AG04450 (cell line): ENCODE data around the gene C4B. TPM values are rescaled to one million over a fixed set of nuclear protein-coding genes. Genes with fewer than 3 reads are reported as not detected.
"Not testable (repeated sequence)": the region's sequence is repeated elsewhere in the genome, so short reads cannot be mapped to it uniquely, and the experiment has no call there.

Source experiments
- CTCF ChIA-PET: fragments of 300-600, 350-600 bp; formaldehyde crosslinking; extraction: SDS; loops from one replicate; lab custom pipeline; 2022; ENCODE audit warnings: antibody characterized with exemption, inconsistent platforms; lab: Charles Lee
- POLR2A ChIA-PET: fragments of 350-600 bp; formaldehyde crosslinking; extraction: SDS; loops from one replicate; lab custom pipeline; 2021; ENCODE audit warnings: antibody characterized with exemption, inconsistent platforms; lab: Yijun Ruan, JAX
- DNase-seq: peaks from one replicate; pipeline ENCODE4 v3.0.0-alpha.2; 2011; ENCODE audit warnings: low read depth, low spot score
- H3K27ac ChIP-seq: one replicate; pipeline ENCODE4 v1.5.1; 2012; ENCODE audit warnings: low read depth, low read length, control low read depth
- H3K27me3 ChIP-seq: one replicate; pipeline ENCODE4 v1.6.0; 2012; ENCODE audit warnings: low read length; ENCODE audit not compliant: control insufficient read depth, insufficient read depth
- H3K4me3 ChIP-seq: 2 replicates; pipeline ENCODE4 v1.5.1; 2011; ENCODE audit warnings: mild to moderate bottlenecking, low read depth, low read length, control low read depth
- H3K9me3 ChIP-seq: 2 replicates; pipeline ENCODE4 v1.5.1; 2012; ENCODE audit warnings: low read length; ENCODE audit not compliant: control insufficient read depth, insufficient read depth
- polyA plus RNA-seq: library from polyadenylated mRNA; depleted of rRNA; stranded (reverse); fragments of >200 nt; gene quantifications from 2 replicates; pipeline ENCODE4 v1.2.3, GENCODE V29; 2011
- TF ChIP-seq, protein P1 (sequence below): IDR thresholded peaks from 2 replicates; pipeline ENCODE4 v1.5.1; 2011; ENCODE audit warnings: low read depth, low read length, control low read depth, inconsistent platforms

The C4B gene
- polyA plus RNA-seq, 1 experiment: 5.8 TPM

DNA sequence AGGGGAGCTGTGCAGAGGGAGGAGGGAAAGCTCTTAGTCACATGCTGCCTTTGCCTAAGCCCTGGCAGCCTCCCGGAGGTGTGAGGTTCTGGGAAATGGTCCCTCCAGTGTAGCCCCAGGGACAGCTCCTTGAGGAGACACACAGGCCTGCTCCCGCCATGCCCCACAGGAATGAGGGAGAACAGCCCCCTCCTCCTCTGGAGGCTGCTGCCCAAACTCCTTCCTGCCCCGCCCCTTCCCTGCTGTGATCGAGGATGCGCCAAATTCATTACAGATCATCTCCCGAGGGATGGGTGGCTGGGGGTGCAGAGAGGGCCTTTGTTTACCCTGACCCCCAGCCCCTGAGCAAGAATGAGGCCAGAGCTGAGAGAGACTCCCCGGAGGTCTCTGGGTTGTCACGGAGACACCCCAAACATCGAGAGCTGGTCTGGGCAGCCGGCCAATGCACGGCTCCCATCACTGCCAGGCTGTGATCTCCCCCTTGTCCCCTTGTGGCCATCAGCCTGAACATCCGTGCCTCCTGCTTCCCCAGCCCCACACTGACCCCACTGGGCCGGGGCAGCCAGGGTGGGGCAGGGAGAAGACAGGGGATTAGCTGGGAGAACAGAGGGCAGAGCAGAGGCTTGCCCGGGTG lies 32.0 kb downstream of the C4B start:
- TF ChIP-seq, protein P1, sequence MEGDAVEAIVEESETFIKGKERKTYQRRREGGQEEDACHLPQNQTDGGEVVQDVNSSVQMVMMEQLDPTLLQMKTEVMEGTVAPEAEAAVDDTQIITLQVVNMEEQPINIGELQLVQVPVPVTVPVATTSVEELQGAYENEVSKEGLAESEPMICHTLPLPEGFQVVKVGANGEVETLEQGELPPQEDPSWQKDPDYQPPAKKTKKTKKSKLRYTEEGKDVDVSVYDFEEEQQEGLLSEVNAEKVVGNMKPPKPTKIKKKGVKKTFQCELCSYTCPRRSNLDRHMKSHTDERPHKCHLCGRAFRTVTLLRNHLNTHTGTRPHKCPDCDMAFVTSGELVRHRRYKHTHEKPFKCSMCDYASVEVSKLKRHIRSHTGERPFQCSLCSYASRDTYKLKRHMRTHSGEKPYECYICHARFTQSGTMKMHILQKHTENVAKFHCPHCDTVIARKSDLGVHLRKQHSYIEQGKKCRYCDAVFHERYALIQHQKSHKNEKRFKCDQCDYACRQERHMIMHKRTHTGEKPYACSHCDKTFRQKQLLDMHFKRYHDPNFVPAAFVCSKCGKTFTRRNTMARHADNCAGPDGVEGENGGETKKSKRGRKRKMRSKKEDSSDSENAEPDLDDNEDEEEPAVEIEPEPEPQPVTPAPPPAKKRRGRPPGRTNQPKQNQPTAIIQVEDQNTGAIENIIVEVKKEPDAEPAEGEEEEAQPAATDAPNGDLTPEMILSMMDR: no peak
- Histone ChIP-seq H3K9me3 (no peaks in the 10 kb centered on the region), H3K4me3 (no peak overlapping the region), H3K27ac (no peak overlapping the region), H3K27me3 (peaks cover 10% of the 10 kb centered on the region)
- ChIA-PET CTCF (interaction anchor here (0.6 to 3.1 kb wide), 3 partner anchors 11 to 71 kb away, joined by 3 to 20 read pairs (median 3); no protein-coding TSS in a partner anchor), POLR2A (no interaction called here)
- no peak for DNase-seq

DNA sequence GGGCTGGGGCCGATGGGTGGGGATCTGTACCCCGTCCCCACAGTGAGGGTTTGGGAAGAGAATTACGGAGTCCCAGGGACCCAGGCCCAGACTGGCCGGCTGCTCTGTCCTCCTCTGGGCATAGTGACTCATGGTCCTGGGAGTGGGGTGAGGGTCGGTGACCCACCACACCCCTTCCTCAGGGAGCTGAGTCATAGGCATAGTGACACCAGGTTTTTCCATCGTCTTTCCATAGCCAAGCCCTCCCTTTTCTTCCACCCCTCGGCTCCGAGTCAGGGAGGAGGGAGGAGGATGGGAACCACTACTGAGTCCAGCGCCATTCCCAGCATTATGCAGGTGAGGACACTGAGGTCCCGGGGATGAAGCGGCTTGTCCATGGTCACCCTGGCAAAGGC lies 32.5 kb downstream of the C4B start:
- Histone ChIP-seq H3K4me3 (no peak overlapping the region), H3K27ac (no peak overlapping the region), H3K9me3 (no peaks in the 10 kb centered on the region), H3K27me3 (peaks cover 16% of the 10 kb centered on the region)
- POLR2A ChIA-PET: no interaction called here
- no peak for DNase-seq
- TF ChIP-seq, protein P1: no peak
- CTCF ChIA-PET: interaction anchor here (0.6 to 3.1 kb wide), 9 partner anchors 10 to 158 kb away, joined by 3 to 20 read pairs (median 3); no protein-coding TSS in a partner anchor

DNA sequence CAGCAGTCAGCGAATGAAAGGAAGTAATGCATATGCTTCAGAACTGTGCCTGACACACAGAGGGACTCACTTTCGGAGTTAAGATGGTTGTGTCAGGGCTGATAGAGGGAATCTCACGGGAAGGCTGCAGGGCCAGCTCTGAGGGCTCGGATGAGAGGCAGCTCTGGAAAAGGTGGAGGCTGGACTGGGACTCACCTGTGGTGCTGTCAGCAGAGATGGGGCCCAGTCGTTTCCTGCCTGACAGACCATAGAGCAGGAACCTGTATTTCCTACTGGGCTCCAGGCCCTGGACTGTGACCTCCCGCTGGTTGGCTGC lies 32.9 kb downstream of the C4B start:
- DNase-seq: no peak
- Histone ChIP-seq H3K9me3 (no peaks in the 10 kb centered on the region), H3K27ac (no peak overlapping the region), H3K4me3 (no peak overlapping the region), H3K27me3 (peaks cover 19% of the 10 kb centered on the region)
- ChIA-PET CTCF (interaction anchor here (0.6 to 3.1 kb wide), 17 partner anchors 16 to 159 kb away, joined by 3 to 20 read pairs (median 3); partner anchors contain the start of gene TNXB), POLR2A (interaction anchor here (0.5 kb wide), 1 partner anchor 75 kb away, joined by 12 read pairs; no protein-coding TSS in a partner anchor)
- TF ChIP-seq, protein P1: no peak

DNA sequence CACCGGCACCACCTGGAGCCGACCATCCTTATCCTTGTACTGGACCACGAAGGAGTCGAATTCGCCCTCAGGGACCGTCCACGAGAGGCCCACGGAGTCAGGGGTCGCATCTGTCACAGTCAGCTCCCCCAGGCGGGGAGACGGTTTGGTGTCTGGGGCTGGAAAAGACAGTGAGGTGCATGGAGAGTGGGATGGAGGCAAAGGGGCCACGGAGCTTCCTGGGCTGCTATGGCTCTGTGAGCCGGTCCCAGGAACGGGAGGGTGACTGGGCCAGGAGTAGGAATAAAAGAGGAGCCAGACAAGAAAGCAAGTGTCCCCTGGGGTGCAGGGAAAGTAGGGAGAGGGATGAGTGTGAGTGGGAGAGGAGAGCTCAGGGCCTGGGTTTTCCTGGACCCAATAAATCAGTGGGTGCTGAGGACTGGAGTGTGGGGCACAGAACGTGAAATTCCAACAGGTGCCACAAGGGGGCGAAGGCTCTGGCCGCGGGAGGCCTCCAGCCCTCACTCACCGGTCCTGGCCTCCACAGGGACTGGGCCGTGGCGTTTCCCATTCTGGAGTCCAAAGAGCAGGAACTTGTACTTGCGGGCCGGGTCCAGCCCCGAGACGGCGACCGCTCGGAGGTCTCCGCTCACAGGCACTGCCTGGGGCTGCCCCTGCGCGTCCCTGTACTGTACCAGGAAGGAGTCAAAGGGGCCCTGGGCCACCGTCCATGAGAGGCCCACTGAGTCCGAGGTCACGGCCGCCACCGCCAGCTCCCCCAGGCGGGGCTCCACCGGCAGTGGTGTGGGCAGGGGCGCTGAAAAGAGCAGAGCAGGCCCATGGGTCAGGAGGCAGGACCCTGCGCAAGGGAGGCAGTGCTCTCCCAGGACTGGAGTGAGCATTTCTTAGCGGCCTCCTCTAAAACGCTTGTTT lies 33.5 kb downstream of the C4B start:
- Histone ChIP-seq H3K27me3 (peaks cover 23% of the 10 kb centered on the region), H3K9me3 (no peaks in the 10 kb centered on the region), H3K4me3 (no peak overlapping the region), H3K27ac (no peak overlapping the region)
- TF ChIP-seq, protein P1: peak; percentile 75
- ChIA-PET CTCF (interaction anchor here (0.6 to 3.1 kb wide), 19 partner anchors 14 to 159 kb away, joined by 3 to 20 read pairs (median 3); partner anchors contain the start of gene TNXB), POLR2A (interaction anchor here (0.5 kb wide), 1 partner anchor 75 kb away, joined by 12 read pairs; no protein-coding TSS in a partner anchor)
- peak; percentile 7 for DNase-seq

DNA sequence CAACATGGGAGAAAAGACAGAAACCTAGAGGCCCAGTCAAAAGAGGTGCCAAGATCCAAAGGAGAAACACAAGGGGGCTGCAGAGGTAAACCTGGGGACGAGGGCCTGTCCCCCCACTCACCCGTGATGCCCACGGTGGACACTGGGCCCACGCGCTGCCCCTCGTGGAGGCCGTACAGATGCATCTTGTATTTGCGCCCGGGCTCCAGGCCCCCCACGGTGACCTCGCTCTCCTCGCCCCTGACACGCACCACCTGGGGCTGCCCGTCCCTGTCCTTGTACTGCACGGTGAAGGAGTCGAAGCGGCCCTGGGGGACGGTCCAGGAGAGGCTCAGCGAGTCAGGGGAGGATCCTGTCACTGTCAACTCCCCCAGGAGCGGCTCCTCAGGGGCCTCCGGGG lies 34.6 kb downstream of the C4B start:
- POLR2A ChIA-PET, H3K27ac ChIP-seq, H3K4me3 ChIP-seq, H3K9me3 ChIP-seq, DNase-seq: not testable (repeated sequence)
- peaks cover 32% of the 10 kb centered on the region for H3K27me3 ChIP-seq
- CTCF ChIA-PET: interaction anchor here (0.9 to 1.1 kb wide), 2 partner anchors 13 to 29 kb away, joined by 3 to 4 read pairs; no protein-coding TSS in a partner anchor

DNA sequence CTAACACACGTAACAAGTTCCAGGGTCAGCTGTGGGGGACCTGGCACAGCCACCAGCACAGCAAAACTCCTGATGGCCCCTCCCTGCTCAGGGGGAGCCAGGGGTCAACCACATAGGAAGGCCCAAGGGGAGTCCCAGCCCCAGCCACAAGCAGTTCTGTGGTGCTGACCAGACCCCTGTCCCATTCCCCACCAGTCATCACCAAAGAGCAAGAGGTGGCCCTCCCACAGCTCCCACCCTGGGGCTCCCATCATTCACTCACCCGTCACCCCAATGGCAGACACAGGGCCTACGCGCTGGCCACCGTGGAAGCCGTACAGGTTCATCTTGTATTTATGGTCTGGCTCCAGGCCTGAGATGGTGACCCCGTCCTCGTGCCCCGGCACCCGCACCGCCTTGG lies 35.1 kb downstream of the C4B start:
- DNase-seq, CTCF ChIA-PET, H3K27ac ChIP-seq, H3K4me3 ChIP-seq, H3K9me3 ChIP-seq, POLR2A ChIA-PET: not testable (repeated sequence)
- peaks cover 34% of the 10 kb centered on the region for H3K27me3 ChIP-seq
